Stimulated activated naive CD8-positive, alpha-beta T cell treated with anti-CD3 and anti-CD28 coated beads, Interleukin-15, Interleukin-2, amounts not matched to agents 100 ng/mL and 50 ng/mL, for 24 hours (primary cell): ENCODE data around the gene PGAP2.

ENCODE experiments used
- H3K27ac Mint-ChIP-seq: one replicate; pipeline ENCODE4 v1.8.0; 2021; ENCODE audit warnings: mild to moderate bottlenecking, mixed read lengths
- H3K27me3 Mint-ChIP-seq: one replicate; pipeline ENCODE4 v1.8.0; 2021; ENCODE audit warnings: mixed read lengths
- H3K36me3 Mint-ChIP-seq: one replicate; pipeline ENCODE4 v1.8.0; 2021; ENCODE audit warnings: low read depth, mixed read lengths
- H3K4me1 Mint-ChIP-seq: one replicate; pipeline ENCODE4 v1.8.0; 2021; ENCODE audit warnings: low read depth, mixed read lengths
- H3K4me3 Mint-ChIP-seq: one replicate; pipeline ENCODE4 v1.8.0; 2021; ENCODE audit warnings: mild to moderate bottlenecking, mixed read lengths
- H3K9me3 Mint-ChIP-seq: one replicate; pipeline ENCODE4 v1.8.0; 2021; ENCODE audit warnings: mixed read lengths

Gene PGAP2

DNA sequence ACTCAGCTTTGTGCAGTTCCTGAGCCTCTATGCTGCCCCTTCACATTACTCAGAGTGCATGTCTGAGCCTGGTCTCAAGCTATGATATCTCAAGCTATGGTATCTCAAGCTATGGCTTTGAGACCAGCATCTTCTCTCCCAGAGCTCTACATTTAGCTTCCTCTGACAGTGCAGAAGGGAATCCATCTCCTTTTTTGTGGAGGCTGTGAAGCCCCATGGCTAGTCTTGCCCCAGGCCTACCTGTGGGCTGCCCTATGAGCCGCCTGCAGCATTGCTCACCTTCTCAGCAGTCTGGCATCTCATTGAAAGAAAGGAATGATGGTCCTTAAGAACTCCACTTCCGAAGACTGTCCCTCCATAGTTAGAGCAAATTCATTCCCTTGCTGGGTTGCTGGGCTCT lies 12.6 kb downstream of the PGAP2 start:
- no peaks in the 10 kb centered on the region for H3K27me3 Mint-ChIP-seq
- H3K4me1 Mint-ChIP-seq, result peaks cover 25% of the 10 kb centered on the region
- no peak overlapping the region for H3K4me3 Mint-ChIP-seq
- peaks cover 24% of the 10 kb centered on the region for H3K36me3 Mint-ChIP-seq
- H3K27ac Mint-ChIP-seq, result no peak overlapping the region
- H3K9me3 Mint-ChIP-seq, result no peaks in the 10 kb centered on the region

DNA sequence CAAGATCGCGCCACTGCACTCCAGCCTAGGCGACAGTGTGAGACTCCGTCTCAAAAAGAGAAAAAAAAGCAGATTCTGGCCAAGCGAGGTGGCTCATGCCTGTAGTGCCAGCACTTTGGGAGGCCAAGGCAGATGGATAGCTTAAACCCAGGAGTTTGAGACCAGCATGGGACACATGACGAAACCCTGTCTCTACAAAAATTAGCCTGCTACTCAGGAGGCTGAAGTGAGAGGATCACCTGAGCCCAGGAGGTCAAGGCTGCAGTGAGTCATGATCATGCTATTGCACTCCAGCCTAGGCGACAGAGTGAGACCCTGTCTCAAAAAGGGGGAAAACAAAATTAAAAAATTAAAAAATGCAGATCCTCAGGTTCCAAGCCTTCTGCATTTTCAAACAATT lies 14.0 kb downstream of the PGAP2 start:
- Mint-ChIP-seq H3K9me3 (no peaks in the 10 kb centered on the region), H3K27ac (no peak overlapping the region), H3K4me3 (no peak overlapping the region), H3K27me3 (no peaks in the 10 kb centered on the region), H3K36me3 (peaks cover 36% of the 10 kb centered on the region), H3K4me1 (peaks cover 31% of the 10 kb centered on the region)

DNA sequence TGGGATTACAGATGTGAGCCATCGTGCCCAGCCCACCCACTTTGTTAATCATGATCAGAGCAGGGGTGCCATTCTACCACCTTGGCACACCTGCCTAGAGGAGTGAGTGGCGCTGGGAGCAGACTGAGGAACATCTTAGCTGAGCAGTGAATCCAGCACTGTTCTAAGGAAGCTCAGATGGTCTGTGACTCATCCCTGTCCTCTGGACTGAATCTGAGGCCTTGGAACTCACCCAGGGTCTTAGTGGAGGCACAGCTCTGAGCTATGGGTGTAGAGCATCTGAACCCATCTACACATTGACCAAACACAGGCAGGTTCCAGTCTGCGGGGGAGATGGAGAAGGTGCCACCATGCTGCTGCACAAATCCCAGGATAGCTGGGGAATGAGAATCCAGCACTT lies 14.9 kb downstream of the PGAP2 start:
- peaks cover 31% of the 10 kb centered on the region for H3K4me1 Mint-ChIP-seq
- H3K4me3 Mint-ChIP-seq, result no peak overlapping the region
- H3K27ac Mint-ChIP-seq, result no peak overlapping the region
- H3K9me3 Mint-ChIP-seq, result no peaks in the 10 kb centered on the region
- no peaks in the 10 kb centered on the region for H3K27me3 Mint-ChIP-seq
- peaks cover 44% of the 10 kb centered on the region for H3K36me3 Mint-ChIP-seq

DNA sequence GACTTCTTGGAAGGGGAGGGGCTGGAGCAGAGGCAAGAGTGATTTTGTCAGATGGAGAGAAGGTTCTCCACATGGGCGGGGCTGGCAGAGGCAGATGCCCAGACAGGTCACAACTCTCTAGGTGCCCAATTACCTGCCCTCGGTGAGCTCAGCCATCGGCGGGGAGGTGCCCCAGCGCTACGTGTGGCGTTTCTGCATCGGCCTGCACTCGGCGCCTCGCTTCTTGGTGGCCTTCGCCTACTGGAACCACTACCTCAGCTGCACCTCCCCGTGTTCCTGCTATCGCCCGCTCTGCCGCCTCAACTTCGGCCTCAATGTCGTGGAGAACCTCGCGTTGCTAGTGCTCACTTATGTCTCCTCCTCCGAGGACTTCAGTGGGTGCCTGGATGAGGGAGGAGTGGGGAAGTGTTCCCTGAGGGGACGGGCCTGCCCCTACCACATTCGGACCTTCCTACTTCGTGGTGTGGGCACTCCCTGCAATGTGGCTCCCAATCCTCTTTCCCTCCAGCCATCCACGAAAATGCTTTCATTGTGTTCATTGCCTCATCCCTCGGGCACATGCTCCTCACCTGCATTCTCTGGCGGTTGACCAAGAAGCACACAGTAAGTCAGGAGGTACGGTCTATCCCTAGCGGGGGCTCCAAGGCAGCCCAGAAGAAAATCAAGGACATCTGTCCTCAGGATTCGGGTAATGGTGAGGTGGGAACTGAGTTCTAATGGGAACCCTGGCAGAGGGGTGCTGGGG lies 15.6 kb downstream of the PGAP2 start:
- Mint-ChIP-seq H3K27ac (peak overlapping the region; percentile 49), H3K27me3 (no peaks in the 10 kb centered on the region), H3K4me3 (no peak overlapping the region), H3K9me3 (no peaks in the 10 kb centered on the region), H3K36me3 (peaks cover 44% of the 10 kb centered on the region), H3K4me1 (peaks cover 31% of the 10 kb centered on the region)

DNA sequence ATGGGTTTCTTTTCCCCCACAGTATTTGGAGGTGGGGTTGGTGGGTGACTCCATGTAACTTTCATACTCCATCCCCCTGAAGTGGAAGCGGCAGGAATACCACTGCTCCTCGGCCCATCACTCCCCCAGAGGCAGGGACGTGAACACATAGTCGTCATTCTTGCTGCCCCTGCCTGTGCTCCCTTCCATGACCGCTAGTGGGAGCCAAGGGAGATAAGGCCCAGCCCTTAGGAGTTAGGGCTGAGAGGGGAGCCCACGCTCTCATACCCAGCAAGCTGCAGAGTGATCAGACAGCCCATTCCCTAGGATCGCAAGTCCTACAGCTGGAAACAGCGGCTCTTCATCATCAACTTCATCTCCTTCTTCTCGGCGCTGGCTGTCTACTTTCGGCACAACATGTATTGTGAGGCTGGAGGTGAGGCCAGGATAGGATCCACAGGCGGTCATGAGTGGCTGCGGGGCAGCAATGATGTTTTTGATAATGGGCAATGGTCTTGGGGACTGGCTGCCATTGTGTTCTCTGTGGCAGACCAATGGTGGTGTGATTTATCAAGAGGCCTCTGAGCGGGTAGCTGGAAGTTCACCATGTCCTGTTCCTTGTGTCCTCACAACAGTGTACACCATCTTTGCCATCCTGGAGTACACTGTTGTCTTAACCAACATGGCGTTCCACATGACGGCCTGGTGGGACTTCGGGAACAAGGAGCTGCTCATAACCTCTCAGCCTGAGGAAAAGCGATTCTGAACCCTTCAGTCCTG lies 16.5 kb downstream of the PGAP2 start:
- peaks cover 32% of the 10 kb centered on the region for H3K4me1 Mint-ChIP-seq
- peaks cover 51% of the 10 kb centered on the region for H3K36me3 Mint-ChIP-seq
- no peaks in the 10 kb centered on the region for H3K27me3 Mint-ChIP-seq
- peak overlapping the region; percentile 51 for H3K27ac Mint-ChIP-seq
- H3K4me3 Mint-ChIP-seq, result no peak overlapping the region
- no peaks in the 10 kb centered on the region for H3K9me3 Mint-ChIP-seq

DNA sequence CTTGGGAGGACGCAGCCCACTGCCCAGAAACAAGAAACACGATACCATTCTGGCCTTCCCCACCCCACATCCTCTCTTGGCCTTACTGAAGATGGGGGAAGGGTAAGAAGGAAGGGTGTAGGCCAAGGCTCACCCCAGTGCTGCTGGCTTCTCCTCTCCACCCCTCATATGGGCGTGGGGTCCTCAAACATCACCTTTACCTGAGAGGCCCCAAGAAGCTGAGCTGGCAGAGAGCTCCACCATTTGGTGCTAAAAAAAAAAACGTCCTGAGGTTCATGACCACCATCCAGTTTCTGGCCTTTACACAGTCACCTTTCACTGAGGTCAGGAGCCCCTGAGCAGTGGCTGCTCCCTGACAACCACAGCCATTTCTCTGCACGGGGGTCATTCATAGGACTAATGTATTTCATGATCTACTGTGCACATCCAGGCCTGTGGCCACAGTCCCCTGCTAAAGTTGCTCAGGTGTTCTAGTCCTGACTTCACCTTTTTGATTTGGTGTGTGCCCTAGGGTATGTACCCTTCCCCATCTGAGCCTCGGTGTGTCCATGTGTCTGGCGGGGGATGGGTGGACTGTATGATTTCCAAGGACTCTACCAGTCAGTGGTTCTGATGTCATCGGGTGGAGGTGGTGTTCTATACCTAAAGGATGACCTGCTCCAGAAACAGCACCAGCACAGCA lies 17.3 kb downstream of the PGAP2 start:
- H3K4me3 Mint-ChIP-seq, result no peak overlapping the region
- no peaks in the 10 kb centered on the region for H3K9me3 Mint-ChIP-seq
- H3K27ac Mint-ChIP-seq, result peak overlapping the region; percentile 84
- H3K36me3 Mint-ChIP-seq, result peaks cover 59% of the 10 kb centered on the region
- no peaks in the 10 kb centered on the region for H3K27me3 Mint-ChIP-seq
- peaks cover 39% of the 10 kb centered on the region for H3K4me1 Mint-ChIP-seq

DNA sequence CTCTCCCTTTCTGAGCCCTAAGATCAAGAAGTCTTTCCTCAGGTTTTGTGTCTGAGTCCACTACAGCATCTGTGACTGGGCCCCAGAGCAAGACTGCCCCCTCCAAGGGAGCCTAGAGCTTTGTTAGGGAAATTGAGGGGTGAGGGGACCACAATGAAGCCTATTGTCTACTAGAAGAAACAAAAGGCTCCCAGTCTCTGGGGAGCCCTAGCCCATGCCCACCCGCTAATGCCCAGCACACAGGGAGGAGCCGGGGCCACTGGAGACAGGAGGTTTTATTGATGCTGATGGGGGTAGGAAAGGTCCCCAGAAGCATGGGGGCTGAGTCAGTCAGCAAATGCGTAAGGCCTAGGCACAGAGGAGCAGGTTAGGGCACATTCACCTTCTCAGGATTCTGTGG lies 18.4 kb downstream of the PGAP2 start:
- Mint-ChIP-seq H3K27me3 (no peaks in the 10 kb centered on the region), H3K27ac (peak overlapping the region; percentile 77), H3K36me3 (peaks cover 70% of the 10 kb centered on the region), H3K4me1 (peaks cover 50% of the 10 kb centered on the region), H3K4me3 (no peak overlapping the region), H3K9me3 (no peaks in the 10 kb centered on the region)

DNA sequence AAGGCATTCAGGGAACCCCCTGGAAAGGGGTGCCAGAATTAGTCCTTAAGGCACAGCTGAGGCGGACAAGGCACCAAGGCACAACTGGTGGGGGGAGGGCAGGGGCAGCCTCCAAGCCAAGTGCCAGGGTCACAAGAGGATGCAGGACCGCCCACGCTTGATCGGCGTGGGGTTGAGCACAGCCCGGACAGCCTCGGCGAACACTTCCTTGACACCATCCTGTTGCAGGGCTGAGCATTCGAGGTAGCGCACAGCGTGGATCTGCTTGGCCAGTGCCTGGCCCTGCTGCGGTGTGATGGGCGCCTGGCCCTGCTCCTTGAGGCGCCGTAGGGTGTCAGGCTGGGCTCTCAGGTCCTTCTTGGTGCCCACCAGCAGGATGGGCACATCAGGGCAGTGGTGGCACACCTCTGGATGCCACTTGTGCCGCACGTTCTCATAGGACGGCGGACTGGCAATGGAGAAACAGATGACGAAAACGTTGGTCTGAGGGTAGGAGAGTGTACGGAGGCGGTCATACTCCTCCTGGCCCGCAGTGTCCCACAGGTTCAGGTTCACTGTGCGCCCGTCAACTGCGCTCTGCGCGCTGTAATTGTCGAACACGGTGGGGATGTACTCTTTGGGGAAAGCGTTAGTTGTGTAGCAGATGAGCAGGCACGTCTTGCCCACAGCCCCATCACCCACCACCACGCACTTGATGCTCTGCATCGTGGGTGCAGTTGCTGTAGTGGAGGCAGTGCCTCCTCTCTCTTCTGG lies 19.2 kb downstream of the PGAP2 start:
- Mint-ChIP-seq H3K27me3 (no peaks in the 10 kb centered on the region), H3K9me3 (no peaks in the 10 kb centered on the region), H3K36me3 (peaks cover 79% of the 10 kb centered on the region), H3K4me3 (no peak overlapping the region), H3K4me1 (peaks cover 59% of the 10 kb centered on the region), H3K27ac (peak overlapping the region; percentile 43)

DNA sequence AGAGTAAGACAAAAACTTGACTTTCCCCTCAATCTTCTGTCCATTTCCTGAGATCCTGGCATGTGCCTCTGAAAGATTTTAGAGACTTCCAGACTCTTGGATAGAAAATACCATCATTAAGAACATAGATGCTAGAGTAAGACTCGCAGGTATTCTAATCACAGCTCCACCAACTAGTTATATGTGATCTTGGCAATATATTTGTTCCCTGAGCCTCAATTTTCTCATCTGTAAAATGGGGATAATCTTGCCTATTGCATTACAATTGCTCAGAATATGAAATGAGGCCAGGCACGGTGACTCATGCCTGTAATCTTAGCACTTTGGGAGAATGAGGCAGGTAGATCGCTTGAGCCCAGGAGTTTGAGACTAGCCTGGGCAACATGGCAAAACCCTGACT lies 21.7 kb downstream of the PGAP2 start:
- peaks cover 90% of the 10 kb centered on the region for H3K36me3 Mint-ChIP-seq
- no peak overlapping the region for H3K4me3 Mint-ChIP-seq
- H3K27me3 Mint-ChIP-seq, result no peaks in the 10 kb centered on the region
- peak overlapping the region; percentile 96 for H3K27ac Mint-ChIP-seq
- H3K9me3 Mint-ChIP-seq, result no peaks in the 10 kb centered on the region
- peaks cover 67% of the 10 kb centered on the region for H3K4me1 Mint-ChIP-seq

DNA sequence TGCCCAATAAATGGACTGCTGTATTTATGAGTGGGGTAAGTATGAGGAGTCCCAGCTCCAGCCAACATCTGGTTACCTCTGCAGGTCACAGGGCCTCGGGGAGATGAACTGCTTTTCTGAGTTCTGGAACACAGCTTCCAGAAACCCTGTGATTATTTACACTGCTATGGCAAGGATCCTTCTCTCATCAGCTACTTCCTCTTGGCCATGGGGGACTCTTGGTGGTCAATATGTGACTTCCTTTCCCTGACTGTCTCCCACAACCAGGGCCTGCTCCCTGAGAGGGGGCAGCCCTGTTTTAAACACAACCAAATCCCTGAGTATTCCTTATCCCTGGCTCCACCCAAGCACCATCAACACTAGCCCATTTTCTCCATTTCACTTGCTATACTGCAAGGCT lies 22.4 kb downstream of the PGAP2 start:
- Mint-ChIP-seq H3K27me3 (no peaks in the 10 kb centered on the region), H3K36me3 (peaks cover 92% of the 10 kb centered on the region), H3K27ac (peak overlapping the region; percentile 96), H3K4me1 (peaks cover 68% of the 10 kb centered on the region), H3K9me3 (no peaks in the 10 kb centered on the region), H3K4me3 (peak overlapping the region; percentile 89)

DNA sequence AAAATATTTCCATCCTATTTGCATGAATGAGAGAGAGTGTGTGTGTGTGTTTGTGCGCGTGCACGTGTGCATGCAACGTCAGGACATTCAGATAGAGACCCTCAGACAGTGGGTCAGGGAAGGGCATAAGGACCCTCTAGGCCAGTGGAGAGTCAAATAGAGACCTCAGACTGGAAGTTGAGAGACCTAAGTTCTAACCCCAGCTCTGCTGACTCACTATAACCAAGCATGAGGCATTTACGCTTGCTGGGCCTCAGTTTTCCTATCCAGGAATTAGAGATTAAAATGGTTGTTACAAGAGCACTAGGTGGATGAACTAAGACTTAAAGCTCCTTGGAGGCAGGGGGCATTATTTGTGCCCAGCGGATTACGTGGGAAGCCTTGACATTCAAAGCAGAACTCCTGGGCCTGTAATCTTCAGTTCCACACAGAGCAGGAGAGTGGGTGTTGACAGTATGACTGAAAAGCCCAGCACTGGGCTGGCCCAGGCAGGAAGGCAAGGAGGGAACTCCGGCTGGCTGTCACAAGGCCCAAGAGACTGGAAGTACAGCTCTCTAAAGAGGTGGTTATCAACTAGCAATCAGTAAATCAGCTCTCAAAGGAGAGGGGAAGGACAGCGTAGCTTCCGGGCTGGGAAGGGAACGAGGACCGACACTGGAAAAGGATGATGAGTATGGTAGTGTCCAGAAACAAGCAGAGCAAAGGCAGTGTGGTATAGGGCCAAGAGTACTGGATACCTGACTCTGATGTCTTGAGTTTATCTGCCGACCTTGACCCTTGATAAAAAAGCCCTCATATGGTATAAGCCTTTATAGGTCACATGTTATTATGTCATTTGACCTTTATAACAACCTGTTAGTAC lies 23.2 kb downstream of the PGAP2 start:
- Mint-ChIP-seq H3K9me3 (no peaks in the 10 kb centered on the region), H3K4me1 (peaks cover 68% of the 10 kb centered on the region), H3K27ac (peak overlapping the region; percentile 96), H3K4me3 (peak overlapping the region; percentile 89), H3K27me3 (no peaks in the 10 kb centered on the region), H3K36me3 (peaks cover 88% of the 10 kb centered on the region)

DNA sequence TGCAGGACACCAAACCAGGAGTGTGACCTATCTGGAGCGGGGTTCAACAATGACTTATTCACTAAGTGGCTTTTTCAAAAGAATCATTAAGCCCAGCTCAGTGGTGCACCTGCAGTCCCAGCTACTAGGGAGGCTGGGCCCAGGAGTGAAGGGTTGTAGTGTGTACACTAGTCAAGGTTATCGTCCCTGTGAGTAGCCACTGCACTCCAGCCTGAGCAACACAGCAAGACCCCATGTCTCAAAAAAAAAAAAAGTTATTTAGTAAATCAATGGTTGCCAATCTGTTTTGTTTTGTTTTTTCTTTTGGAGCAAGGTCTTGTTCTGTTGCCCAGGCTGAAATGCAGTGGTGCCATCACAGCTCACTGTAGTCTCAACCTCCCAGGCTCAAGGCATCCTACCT lies 24.5 kb downstream of the PGAP2 start:
- Mint-ChIP-seq H3K36me3 (peaks cover 84% of the 10 kb centered on the region), H3K27me3 (no peaks in the 10 kb centered on the region), H3K4me1 (peaks cover 78% of the 10 kb centered on the region), H3K4me3 (peak overlapping the region; percentile 89), H3K9me3 (no peaks in the 10 kb centered on the region), H3K27ac (peak overlapping the region; percentile 96)

DNA sequence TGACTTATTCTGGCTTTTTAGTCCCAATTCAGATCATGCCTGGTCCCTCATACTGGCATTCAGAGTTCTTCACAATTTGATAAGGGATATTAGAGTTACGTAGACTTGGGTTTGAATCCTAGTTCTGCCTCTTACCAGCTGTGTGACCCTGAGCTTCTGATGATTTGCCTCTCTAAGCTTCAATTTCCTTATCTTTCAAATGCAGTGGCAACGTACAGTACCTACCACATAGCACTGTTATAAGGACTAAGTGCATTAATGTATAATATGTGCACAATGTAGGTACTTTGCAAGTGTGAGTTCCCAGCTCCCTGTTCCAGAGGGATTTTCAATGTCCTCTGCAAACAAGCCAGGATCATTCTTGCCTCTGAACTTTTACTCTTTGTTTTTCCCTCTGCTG lies 25.1 kb downstream of the PGAP2 start:
- peak overlapping the region; percentile 96 for H3K27ac Mint-ChIP-seq
- H3K4me1 Mint-ChIP-seq, result peaks cover 84% of the 10 kb centered on the region
- H3K4me3 Mint-ChIP-seq, result peak overlapping the region; percentile 89
- peaks cover 85% of the 10 kb centered on the region for H3K36me3 Mint-ChIP-seq
- no peaks in the 10 kb centered on the region for H3K9me3 Mint-ChIP-seq
- H3K27me3 Mint-ChIP-seq, result no peaks in the 10 kb centered on the region

DNA sequence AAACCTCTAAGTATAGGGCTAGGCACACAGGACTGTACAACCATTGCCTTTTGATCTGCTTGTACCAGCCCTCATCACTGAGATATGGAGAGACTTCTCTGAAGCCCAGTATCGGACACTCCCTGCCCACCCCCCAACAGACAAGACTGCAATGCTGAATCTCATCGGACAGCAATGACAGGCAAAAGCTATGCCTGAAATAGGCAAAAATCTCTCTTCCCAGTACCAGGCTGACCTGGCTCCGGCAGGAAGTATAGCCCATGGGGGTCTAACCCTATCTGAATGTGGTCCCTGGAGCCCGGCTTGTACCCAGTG lies 25.9 kb downstream of the PGAP2 start:
- H3K4me3 Mint-ChIP-seq, result peak overlapping the region; percentile 89
- peaks cover 90% of the 10 kb centered on the region for H3K4me1 Mint-ChIP-seq
- no peaks in the 10 kb centered on the region for H3K9me3 Mint-ChIP-seq
- peak overlapping the region; percentile 96 for H3K27ac Mint-ChIP-seq
- no peaks in the 10 kb centered on the region for H3K27me3 Mint-ChIP-seq
- peaks cover 92% of the 10 kb centered on the region for H3K36me3 Mint-ChIP-seq
